ENCODE measurements around the gene CRYL1.

Gene CRYL1

GRCh38 chr13:20420938-20421337 lies 104.7 kb downstream of the CRYL1 start:
- DNase-seq = no peak

- no peak for DNase-seq
Measured at GRCh38 chr13:20418953-20419352, 106.7 kb downstream of the CRYL1 start.

GRCh38 chr13:20416223-20416745 lies 109.4 kb downstream of the CRYL1 start:
- peak; percentile 51 for DNase-seq

DNA sequence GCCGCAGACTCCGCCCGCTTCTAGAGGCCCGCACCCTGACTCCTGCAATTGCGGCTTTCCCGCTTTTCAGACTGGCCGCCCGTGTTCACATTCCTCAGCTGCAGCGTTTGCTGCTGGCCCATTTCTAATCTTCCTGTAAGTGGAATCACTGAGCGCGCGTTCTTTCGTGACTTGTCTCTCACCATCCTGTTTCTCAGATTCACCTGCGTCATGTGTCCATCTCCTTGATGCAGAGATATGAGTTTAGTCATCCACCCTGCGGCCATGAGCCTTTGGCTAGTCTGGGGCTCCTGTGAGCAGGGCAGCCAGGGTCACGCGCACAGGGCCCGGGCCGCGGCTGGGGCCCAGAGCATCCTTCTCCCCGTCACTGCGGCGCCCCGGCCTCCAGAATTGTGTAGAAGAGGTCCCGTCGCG lies 110.0 kb downstream of the CRYL1 start:
- DNase-seq = no peak

DNA sequence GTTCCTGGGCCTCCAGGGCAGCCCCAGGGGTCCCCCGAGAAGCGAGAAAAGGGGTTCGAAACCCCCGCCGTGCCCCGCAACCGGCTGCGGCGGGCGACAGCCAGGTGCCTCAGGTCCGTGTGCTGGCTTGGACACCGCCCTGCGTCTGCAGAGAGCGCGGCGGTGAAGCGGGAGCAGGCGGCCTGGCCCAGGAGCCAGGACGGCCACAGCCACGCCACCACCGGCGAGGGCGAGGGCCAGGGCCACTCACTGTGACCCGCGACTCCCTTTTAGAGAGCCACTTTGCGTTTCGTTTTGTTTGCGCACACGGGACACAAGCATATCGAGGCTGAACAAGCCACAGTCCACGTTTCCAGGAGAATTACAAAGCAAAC lies 110.4 kb downstream of the CRYL1 start:
- DNase-seq = no peak

DNA sequence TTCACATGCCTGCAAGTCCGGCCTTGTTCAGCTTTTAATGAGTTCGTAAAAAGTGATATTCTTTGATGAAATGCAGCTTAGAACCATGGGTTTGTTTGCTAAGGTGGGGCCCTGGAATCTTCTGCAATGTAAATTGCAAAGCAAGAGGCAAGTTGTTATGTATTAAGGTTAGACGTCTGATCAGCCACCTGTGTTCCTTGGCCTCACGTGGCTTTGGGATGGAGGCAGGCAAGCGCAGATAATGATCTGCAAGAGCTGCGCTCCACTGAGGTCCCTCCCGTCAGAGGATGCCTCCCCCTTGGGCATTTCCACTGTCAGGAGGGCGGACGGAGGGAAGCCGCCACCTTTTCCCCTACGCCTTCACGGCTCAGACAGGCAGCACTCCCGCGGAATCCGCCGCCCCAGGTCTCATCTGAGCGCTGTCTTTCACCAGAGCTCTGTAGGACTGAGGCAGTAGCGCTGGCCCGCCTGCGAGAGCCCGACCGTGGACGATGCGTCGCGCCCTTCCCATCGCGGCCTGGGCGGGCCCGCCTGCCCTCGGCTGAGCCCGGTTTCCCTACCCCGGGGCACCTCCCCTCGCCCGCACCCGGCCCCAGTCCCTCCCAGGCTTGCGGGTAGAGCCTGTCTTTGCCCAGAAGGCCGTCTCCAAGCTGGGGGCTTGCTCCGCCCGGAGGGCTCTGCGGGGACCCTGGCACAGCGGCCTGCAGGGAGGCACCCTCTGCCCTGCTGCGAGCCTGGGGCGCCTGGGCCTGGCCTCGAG lies 110.9 kb downstream of the CRYL1 start:
- no peak for DNase-seq

GRCh38 chr13:20412691-20413355 lies 112.8 kb downstream of the CRYL1 start:
- DNase-seq = peak; percentile 24

DNA sequence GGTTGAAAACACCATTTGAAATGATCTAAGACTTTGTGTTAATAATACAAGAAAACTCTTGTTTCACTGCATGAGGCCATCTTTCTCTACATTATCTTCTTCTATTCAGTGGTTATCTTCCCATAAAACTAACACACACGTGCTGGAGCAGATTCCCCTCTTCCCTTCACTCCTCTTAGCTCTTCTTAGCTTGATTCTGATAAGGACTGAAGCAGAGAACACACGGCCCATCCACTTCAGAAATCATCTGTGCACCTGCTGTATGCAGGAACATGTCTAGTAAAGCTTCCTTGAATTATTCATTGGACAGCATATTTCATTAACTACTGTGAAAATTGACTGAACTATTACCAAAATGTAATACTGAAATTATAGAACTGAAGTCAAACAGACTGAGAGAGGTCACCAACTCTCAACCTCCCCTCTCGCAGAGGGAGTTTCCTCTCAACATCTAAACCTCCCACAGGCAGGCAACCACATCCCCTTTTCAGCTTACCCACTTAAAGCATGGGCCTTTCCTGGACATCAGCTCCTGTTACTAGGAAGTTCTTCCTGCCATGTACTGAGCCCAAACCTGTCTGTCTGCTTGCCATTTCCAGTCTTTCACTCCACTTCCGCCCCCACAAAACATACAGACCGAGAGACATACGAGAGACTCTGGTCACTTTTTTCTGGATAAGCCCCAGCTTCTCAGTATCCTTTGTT lies 113.9 kb downstream of the CRYL1 start:
- DNase-seq = no peak

- no peak for DNase-seq
Measured at GRCh38 chr13:20410726-20411125, 114.9 kb downstream of the CRYL1 start.

DNA sequence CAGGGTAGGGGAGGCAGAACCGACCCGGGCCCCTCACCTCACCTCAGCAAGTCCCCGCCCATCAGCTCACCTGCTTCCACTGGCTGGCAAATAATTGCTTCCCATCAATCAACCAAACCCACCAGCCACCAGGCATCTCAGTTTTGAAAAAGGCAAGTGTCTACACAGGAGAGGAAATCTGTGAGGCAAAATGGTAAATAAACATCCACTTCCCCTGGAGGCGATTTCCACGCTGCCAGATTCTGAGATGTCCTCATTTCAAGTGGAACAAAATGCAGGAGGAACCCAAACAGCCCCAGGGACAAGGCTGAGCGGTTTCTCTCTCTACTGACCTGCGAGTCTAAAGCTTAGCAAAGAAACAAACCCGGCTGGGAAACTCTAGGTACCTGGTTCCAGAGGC lies 117.5 kb downstream of the CRYL1 start:
- no peak for DNase-seq

DNA sequence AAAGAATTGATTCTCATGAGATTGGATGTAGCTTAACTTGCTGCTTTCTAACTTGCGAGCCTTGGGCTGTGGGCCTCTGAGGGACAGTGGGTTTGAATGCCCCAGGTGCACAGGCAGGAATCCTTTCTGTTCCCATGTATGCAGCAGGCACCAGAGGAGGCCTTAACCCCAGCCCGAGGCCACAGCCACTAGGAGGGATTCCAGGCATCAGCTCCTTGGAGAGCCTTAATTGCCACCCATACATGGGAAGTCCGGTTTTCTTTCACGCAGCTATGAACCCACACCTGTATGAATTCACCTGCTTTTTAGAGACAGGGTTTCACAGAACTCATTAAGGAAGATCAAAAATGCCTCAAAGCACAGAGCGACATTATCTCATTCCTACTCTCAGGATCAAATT lies 117.9 kb downstream of the CRYL1 start:
- no peak for DNase-seq

GRCh38 chr13:20405691-20406090 lies 120.0 kb downstream of the CRYL1 start:
- DNase-seq = no peak

DNA sequence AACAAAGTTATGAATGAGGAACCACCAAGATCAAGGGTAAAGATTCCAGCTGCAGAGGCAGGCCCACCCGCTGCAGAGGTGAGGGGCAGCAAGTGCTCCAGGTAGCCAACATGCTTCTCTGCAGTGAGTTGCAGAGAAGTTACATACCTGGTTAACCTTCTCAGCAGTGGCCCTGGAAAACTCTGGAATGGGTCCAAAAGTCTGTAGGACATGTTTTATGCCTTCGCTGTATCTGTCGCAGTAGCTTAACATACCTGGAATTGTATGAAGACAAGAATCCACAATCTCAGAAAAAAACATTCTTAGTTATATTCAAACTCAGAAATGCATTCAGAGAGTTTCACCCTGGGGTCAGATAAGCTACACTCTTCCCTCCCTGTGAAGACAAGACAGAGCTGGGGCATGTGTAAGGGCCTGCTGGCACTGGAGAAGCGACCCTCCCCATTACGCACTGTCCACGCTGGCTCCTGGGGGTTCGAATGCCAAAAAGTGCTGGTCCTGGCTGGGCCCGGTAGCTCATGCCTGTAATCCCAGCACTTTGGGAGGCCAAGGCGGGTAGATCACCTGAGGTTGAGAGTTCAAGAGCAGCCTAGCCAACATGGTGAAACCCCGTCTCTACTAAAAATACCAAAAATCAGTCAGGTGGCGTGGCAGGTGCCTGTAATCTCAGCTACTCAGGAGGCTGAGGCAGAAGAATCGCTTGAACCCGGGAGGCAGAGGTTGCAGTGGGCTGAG lies 121.0 kb downstream of the CRYL1 start:
- DNase-seq = no peak

DNA sequence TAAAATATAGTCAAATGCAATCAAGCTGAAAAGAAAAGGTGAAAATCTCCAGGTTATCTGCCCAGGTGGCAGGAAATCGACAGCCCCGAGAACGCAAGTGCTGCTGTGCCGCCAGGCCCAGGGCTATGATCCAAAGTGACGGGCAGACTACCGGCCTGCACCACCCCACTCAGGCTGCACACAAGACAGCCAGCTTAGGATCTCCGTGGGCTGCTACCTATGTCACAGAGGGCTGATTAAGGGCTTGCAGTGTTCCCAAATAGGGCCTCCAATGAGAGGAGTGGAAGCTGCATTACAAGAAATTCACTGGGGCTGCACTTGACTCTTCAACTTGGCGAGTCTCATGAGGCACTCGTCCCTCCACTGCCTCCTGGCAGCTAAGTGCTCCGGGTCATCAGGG lies 121.8 kb downstream of the CRYL1 start:
- no peak for DNase-seq

DNA sequence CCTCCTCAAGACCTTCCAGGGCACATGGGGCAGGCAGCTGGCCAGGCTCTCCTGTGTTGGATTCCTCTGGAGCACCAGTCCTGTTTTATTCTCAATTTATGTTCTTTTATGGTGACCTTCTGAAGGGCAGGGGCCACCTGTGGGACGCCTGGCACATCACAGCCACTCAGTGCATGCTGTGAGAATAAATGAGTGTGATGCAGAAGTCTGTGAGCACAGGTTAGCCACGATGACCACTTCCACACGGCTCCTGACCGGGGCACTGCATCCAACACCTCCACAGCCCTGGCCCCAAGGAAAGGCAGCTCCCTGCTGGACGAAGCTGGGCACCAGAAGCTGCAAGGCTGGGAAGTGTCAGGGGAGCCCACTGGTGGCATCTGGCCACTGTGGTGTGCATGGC lies 122.8 kb downstream of the CRYL1 start:
- no peak for DNase-seq

DNA sequence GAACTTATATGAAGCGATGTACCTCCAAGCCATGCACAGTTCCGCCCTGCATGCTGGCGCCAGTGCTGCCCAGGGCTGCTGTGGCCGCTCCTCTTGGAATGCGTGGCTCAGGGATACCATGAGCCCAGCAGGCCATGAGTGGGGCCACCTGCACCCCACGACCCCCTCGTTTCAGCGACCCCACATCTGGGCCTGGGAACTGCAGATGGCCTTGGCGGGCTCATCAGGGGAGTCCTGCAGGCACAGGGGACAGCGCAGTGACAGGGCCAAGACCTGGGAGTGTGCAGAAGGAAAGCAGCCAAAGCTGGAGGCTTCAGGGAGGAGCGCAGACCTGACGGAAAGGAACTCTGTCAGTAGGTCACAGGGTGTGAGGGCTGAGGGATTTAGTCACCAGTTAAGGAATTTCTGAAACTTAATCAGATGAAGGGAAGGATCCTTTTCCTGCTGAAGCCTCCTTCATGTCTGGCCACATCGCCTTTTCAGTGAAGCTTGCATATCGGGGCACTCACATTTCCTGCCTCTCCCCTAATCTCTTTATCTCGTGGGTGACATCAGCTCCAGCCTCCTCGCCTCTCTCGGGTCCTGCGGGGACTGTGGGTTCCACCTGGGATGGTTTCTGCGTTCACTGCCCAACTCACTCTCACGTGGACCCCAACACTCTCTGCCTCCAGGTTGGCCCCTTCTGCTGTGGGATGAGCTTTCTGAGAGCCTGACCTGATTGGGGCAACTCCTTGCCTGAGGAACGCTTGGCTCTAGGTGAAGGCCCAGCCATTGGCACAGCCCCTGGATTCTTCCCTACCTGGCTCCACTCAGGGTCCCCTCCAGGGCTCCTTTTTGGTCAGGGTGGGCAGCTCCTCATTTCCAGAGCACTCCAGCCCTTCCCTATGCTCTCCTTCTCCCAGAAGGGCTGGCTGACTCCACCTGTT lies 123.5 kb downstream of the CRYL1 start:
- no peak for DNase-seq

DNA sequence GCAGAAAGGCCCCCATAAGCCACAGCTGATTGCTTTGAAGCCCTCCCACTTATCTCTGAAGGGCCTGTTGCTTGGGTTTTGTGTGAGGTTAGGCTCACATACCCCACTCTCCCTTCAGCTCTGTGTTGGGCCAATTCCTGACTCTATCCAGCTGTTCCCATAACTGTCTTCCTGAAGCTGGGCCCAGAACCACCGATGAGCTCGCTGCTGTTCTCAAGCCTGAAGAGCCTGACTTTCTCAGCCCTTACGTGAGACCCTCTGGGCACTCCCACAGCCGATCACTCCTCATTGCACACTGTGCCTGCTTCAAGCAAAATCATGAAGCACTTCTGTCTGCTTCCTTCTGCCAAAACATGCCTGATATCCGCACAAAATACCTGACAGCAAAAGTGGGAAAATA lies 124.1 kb downstream of the CRYL1 start:
- DNase-seq = no peak

DNA sequence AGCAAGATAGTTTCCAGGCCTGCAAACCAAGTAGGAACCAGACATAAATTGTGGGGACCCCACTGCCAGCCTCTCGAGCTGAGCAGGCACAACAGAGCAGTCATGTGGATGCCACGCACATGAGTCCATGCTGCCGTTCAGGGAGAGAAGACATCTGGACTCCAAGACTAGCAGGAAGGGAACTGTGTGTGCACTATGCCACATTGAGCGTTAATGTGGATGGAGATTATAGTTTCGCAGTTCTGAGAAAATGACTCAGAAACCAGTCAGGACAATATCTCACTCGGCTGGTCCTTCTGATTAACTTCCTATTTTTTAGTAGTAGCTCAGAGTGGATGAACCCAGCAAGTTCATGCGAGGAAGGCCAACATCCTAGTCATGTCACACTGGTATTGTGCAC lies 124.9 kb downstream of the CRYL1 start:
- peak; percentile 31 for DNase-seq

- no peak for DNase-seq
Measured at GRCh38 chr13:20399961-20400360, 125.7 kb downstream of the CRYL1 start.

DNA sequence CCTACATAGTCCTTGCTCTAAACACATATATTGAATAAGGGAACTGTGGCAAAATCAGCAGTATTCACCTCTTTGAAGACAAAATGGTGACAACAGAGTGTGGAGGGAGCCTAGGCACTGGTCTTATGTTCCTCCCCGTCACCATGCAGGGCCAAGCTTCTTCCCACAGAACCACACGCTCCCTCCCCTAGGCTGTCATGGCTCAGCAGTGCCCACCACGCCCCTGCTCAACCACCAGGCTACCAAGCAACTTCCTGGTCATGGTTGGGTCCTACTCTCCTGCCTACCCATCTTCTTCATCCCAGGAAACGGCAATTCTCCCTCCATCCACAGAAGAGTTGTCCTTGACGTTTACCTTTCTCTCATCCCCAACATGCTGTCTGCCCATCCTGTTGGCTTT lies 126.1 kb downstream of the CRYL1 start:
- no peak for DNase-seq

DNA sequence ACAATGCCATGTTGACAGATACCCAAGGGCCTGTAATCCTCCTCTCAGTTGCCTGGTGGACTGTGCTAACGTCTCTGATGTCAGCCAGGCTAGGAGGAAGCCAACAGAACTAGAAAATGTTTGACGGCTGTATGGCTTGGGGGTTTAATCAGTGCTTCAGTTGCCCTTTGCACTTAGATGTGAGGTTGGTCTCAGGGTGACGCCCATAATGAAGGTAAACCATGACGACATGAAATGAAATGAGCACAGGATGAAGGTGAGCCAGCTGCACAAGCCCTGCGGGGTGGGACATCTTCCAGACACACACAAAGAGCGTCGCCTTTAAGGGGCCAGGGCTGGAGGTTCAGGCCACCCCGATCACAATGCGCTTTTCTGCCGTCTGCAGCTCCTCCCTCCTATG lies 127.2 kb downstream of the CRYL1 start:
- no peak for DNase-seq

DNA sequence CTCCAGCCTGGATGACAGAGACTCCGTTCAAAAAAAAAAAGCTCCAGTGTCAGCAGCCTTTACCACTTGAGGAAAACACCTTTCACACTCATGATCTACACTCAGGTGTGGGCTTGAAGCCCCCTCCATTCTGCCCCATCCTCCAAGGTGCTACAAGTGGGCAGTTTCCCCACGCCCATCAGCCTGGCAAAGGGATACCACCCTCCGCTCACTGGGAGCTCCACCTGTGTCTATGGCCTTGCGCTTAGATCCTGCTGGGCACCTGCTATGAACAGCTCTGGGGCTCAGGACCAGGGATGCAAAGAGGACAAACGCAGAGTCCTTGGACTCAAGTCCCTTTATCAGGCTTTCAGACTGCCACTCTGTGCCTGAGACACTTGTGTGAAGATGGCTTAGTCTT lies 127.8 kb downstream of the CRYL1 start:
- no peak for DNase-seq

Measured in fibroblast of skin of back (primary cell).